HG02678 (cell line): Measurements from ENCODE around the gene DSG2.
"Not testable (repeated sequence)": the region's sequence is repeated elsewhere in the genome, so short reads cannot be mapped to it uniquely, and the experiment has no call there.

ENCODE experiments used
- ATAC-seq: cut with Tn5 transposase; IDR thresholded peaks from one replicate; pipeline ENCODE4 v1.9.1; 2021; ENCODE audit warnings: mild to moderate bottlenecking, moderate library complexity; ENCODE audit not compliant: unreplicated experiment

Gene DSG2

DNA sequence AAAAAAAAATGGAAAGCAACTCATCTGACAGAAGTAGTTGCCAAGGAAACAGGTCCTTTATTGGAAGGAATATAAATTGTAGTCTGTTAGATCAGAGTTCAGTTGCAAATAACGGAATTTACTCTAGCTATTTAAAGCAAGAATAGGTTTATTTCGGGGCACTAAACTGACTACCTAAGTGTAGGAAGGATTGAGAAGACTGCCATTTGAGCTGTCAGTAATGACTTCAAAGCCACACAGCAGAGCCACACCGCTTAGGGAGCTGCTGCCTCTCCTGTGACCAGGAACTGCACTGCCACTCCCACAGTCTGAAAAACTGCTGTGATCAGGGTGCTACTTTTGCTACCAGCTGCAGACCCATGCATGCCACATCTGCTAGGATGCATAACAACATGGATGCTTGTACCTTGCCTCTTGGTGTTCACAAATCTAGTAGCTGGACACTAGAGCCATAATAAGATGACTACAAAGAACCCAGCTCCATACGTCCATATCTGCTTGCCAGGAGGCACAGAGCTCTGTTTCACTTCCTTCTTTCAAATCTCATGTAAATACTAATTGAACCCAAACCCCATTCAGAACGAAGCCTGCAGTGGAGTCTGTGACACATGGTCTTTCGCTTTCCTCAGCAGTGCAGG, 2.2 kb downstream of the DSG2 start:
- peak; percentile 83 for ATAC-seq

DNA sequence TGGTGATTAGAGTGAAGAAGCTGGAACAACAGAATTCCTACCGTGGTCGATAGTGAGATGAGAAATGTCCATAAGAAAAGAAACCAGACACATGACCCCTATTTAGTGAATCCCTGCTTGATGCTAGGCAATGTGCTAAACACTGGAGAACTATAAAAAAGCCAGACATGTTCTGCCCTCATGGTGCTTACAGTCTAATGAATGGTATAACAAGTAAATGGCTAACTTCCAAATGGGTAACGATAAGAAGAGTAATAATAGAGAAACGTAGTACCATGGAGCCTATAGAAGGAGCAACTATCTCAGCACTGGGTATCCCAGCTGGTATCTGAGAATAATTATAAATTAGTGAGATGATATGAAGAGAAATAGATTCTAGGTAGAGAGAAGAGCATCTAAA, 5.0 kb downstream of the DSG2 start:
- ATAC-seq, result no peak

DNA sequence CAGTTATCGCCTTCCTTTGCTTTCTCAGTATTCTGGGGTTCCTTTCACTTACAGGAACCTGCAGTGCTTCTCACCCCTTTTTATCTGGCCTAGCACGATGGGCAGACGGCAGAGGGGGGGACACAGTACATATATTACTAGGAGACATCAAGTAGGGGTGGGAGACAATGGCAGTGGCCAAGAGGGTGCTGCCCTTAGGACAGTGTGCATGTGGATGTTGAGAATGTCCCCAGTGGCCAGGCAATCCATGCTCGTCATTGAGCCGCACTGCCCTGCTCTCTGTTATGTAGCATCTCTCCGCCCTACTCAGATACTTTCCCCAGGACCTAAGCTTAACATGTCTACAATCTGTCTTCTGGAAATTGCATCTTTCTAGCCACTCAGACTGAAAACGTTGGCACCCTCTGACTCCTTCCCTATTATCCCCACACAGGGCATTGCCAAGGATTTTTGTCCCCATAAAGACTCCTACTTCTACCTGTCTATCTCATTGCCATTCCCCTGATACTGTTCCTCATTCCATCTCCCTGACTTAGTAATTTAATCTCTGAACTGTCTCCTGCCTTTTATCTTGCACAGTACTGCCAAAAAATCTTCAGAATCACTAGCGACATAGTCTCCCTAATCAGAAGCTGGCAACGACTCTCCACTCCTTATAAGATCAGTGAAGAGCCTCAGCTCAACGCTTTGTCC, 6.6 kb downstream of the DSG2 start:
- ATAC-seq, result no peak

DNA sequence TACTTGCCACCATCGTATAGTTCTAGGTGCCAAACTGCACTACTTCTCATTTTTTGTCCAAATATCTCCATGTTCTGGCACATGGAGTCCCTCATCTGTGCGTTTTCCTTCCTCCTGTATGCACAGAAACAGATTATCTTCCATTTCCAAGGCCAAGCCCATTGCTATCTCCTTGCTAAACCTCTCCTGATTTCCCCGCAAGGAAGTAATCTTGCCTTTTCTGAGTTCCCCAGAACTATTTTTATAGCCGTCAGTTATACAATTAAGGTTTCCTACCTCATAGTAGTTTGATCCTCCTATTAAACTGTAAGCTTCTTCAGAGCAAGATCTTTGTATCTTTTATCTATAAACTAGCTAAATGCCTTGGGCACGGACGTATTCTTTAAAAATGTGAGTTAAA, 7.2 kb downstream of the DSG2 start:
- ATAC-seq, result no peak

DNA sequence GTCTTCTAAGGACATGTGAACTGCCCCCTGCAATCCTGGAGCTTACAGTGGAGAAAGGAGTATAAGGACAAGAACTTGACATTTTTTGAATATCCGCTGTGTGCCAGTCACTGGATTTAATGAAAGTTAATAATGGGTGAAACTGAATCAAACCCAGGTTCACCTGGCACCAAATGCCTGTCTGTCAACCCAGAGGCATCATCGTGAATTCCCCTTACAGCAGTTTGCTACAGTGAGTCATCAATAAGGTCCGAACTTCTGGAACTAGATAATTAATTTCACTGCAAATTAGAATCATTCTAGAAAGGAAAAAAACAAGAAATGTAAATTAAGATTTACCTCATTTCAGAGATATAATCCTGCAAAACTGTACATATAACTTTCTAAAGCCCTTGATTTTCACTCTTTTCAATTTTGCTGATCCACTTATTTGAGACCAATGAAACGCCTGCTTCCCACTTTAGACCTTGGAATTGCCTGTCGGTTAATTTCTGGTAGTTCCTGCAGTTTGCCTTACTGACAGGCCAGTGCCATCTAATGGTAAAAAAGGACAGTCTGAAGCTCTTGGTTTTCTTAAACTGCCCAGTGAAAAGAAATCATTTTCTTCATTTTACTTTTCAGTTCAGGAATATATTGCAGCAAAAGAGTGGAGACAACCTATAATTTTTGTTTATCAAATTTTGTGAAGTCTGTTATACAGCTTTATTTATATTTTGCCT, 8.2 kb downstream of the DSG2 start:
- no peak for ATAC-seq

DNA sequence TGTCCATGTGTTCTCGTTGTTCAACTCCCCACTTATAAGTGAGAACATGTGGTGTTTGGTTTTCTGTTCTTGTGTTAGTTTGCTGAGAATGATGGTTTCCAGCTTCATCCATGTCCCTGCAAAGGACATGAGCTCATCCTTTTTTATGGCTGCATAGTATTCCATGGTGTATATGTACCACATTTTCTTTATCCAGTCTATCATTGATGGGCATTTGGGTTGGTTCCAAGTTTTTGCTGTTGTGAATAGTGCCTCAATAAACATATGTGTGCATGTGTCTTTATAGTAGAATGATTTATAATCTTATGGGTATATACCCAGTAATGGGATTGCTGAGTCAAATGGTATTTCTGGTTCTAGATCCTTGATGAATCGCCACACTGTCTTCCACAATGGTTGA, 9.1 kb downstream of the DSG2 start:
- ATAC-seq, result not testable (repeated sequence)

DNA sequence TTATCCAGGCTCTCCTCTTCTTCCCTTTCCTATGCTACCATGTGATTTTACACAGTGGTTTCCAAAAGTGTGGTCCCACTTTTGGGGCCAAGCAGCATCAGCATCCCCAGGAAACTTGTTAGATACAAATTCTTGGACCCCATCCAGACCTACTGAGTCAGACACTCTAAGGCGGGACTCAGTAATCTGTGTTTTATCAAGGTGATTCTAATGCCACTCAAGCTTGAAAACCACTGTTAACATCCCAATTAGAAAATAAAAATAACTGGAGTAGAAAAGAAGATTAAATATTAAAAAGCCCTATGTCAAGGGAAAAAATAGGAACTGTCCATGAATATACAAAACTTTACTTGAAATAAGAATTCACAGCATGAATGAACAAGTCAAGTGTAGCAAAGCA, 10.8 kb downstream of the DSG2 start:
- ATAC-seq, result no peak

DNA sequence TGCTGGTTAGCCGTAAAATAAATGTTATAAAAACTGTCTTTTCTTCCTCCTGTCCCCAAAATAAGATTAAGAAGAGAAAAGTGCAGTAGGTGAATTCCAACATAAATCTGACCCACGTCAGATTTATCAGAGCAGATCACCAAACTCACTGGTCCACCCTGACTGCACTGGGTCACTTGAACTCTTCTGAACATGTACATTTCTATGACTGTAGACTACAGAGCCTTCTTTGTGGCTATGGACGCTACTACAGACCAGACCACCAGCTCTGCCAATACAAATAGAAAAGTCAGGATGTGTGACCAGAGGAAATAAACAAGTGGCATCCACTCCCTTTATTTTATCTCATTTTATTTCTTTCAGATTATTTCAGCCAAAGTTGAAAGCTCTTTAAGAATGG, 11.6 kb downstream of the DSG2 start:
- no peak for ATAC-seq

DNA sequence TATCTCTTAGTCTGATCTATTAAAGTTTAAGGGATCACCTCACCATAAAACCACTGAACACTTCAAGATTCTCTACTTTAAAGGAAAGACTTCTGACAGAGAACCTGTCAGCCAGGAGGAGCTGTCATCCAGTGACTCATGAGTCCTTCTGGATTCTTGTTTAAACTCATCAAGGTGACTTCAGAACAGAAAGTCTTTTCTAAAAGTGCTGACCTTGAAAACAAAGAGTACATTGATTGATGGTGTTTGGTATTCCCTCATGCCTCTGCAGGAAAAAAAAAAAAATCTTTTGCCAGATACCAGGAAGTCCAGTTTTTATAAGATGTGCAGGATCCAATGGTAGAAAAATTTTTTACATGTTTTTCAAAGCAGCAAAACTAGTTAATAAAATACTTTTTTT, 12.3 kb downstream of the DSG2 start:
- ATAC-seq, result no peak

DNA sequence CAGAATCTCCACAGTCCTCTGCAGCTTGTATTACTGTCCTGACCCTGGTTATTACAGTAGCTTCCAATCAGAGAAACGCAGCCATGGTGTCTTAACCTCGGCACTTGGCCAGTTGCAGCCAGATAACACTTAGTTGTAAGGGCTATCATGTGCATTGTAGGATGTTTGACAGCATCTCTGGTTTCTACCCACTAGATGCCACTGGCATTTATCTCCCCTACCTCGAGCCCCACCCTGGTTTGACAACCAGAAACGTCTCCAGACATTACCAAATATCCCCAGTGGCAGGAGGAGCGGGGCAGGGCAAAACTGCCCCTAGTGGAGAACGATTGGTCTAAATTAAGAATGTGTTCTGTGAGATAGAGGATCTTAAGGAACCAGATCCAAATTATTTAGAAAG, 13.1 kb downstream of the DSG2 start:
- no peak for ATAC-seq

DNA sequence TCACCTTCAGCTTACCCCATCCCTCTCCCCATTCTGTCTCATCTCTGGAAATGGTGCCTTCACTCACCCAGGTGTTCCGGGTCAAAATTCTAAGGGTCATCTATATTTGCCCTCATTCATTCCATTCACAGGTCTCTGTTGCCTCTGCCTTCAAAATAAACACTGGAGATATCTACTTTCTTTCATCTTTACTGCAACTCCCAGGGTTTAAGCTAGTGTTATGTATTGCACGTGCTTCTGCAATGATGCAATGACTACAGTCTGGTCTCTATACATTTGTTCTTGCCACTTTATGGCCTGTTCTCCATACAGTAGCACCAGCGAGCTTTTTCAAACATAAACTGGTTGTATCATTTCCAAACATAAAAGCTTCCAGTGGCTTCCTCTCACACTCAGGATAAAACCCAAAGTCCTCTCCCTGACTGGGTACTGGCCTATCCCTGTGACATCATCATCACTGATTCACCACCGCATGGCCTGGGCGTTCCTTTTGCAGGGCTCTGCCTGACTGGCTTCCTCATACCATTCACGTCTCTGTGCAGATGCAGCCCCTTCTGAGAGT, 14.3 kb downstream of the DSG2 start:
- ATAC-seq, result no peak

DNA sequence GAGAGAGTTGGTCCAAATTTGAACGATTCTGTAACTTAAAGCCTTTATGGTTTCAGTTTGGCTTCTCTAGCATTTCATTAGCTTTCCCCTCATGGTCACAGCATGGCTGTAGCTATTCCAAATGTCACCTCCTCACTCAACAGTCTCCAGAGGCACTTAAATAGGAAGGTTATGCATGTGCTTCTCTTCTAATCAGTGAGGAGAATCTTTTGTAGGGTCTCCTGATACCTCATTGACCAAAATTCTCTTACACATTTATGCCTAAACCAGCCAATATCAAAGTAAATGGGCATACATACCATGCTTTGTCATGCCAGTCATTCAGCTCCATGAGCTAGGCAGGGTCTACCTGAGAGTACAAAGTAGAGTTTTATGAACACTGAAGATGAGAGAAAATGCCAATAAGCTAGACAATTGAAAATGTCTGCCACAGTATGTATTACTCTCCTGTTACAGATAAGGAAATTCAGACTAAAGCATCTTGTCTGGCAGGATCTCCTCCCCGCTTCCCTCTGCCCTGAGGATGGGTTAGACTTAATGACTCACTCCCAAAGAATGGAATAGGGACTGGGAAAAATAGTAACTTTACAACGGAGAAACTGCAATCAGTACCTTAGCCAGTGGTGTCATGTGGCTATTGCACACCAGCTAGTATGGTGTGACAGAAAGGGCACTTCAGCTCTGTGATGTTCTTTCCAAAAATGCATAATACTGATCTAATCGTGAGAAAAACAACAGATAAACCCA, 15.4 kb downstream of the DSG2 start:
- ATAC-seq, result no peak

DNA sequence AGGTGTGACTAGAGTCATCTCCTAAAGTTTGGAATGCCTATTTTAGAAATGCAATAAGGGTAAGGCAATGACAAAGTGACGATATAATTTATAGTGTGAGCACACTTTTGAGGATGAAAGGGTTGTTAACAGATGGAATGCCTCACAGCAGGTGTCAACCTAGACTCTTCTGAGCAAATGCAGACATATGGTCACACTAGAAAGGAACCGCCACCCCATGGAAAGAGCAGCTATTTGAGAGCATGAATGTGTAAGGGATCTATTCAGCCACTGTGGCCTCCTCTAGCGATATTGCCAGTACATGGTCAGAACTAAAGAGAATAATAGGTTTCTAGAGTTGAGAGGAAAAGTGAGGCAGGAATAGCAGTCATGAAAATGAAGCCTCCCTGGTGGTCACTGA, 18.5 kb downstream of the DSG2 start:
- ATAC-seq, result no peak

DNA sequence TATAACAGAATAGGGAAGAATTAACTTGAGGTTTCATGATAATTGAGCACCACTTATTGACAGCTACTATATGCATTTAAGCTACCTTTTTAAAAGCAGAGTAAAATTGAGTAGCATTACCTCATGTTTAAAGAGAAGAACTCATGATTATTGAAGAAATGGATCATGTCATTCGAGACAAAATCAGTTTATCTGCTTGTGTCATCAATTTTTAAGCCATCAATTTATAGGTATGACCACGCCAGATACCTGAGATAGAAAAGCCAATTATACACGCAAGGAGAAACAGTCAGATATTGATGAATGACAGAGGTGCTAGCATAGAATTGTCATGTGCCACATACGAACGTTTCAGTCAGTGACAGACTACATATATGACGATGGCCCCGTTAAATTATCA, 28.4 kb downstream of the DSG2 start:
- no peak for ATAC-seq

DNA sequence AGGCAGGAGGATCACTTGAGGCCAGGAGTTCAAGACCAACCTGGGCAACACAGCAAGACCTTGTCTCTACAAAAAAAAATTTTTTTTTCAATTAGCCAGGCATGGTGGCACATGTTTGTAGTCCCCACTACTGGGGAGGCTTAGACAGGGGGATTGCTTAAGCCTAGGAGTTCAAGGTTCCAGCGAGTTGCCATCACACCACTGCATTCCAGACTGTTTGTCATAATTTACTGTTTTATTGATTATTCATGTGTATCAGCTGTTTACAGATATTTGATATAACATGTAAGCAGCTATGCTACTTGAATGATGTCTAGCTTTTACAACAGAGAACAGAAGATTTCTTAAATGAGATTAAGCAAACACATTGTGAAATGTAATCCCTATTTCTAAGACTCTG, 35.3 kb downstream of the DSG2 start:
- no peak for ATAC-seq

DNA sequence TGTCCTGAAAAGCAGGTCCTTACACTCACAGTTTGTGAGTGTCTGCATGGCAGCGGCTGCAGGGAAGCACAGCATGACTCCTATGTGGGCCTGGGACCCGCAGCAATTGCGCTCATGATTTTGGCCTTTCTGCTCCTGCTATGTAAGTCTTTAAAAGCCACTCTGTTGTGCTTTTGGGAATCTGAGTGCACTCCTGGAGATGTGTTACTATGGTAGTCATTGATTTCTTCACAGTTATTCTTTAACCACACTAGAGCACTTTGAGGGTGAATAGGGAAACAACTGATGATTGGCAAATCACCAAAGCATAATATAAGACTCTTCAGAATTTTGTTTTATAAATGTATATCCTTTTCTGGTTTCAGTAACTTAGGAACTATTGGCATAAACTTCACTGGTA, 40.9 kb downstream of the DSG2 start:
- ATAC-seq, result no peak

DNA sequence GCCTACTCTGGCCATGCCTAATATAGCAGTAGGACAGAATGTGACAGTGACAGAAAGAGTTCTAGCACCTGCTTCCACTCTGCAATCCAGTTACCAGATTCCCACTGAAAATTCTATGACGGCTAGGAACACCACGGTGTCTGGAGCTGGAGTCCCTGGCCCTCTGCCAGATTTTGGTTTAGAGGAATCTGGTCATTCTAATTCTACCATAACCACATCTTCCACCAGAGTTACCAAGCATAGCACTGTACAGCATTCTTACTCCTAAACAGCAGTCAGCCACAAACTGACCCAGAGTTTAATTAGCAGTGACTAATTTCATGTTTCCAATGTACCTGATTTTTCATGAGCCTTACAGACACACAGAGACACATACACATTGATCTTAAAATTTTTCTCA, 48.5 kb downstream of the DSG2 start:
- ATAC-seq, result no peak

DNA sequence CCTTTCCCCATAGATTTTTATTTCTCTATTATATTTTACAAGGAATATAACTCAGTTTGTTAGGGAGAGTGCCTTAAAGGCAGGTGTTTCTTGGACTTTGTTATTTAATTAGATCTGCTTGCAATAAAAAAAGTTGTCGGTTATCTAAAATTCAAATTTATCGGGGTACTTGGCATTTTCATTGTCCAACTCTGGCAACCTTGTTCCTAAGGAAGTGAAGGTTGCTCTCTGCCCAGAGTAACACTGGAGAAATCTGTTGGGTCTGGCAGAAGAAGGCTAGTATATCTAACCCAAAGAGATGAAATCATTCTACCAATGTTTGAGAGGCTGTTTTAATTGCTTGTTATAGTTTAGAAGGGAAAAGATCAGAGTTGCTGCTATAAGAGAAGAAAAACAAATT, 50.9 kb downstream of the DSG2 start:
- ATAC-seq, result no peak

DNA sequence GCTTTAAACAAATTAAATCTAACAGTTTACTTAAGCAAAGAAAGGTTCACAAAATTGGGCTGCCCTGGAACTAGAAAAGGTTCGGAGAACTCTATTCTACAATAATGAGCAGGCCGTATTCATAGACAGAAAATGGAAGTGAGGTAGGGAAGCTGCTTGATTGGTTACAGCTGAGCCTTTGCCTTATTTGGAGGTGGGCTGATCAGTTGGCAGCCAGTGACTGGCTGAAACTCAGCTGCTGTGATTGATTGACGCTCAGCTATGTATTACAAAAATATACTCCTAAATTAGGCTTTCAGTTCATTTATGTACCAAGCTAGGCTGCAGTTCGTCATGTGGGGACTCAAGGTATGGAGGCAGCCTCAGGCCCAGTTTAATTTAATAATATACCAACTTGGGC, 51.4 kb downstream of the DSG2 start:
- ATAC-seq, result no peak

DNA sequence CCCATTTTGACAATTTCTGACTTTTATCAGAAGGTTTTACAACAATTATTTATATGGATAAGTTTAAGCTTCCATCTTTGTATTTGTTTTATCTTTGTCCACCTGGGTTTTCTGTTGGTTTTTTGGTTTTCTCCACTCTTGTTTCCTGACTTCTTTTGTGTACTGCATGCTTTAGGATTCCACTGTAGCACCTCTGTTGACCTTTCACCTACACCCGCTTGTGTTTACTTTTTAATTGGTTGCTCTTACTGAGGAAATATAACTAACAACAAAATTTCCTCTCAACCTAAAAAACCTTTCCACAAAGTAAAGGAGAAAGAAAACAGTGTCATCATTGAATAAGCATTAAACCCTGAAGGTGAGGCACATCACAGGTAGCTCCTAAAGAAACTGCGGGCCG, 53.9 kb downstream of the DSG2 start:
- ATAC-seq, result no peak

DNA sequence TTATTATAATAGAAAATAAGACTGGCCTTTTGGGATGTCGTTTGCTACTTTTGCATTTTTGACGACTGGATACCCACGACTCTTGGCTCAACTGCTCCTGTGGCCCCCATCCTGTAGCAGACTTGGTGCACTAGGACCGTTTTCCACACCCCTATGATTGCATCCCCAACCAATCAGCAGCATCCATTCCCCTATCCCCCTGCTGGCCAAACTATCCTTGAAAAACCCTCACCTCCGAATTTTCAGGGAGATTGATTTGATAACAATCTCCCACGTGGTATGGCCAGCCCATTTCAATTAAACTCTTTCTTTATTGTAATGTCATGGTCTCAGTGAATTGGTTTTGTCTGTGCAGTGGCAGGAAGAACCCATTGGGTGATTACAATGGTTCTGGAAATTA, 55.8 kb downstream of the DSG2 start:
- no peak for ATAC-seq
